A673 (cell line): Measurements from ENCODE around the gene HOXD9. TPM values are rescaled to one million over a fixed set of nuclear protein-coding genes. Genes with fewer than 3 reads are reported as not detected.

Experiments
- BruUV-seq: library from RNA; stranded (reverse); fragments of 400-500 nt; replicated peaks from 2 replicates; lab custom pipeline; 2021; lab: Mats Ljungman, UMichigan
- CTCF ChIA-PET: fragments of 300-600 bp; sonication (Branson Sonifier 250); formaldehyde crosslinking; loops from one replicate; lab custom pipeline; 2022; ENCODE audit warnings: antibody characterized with exemption; lab: Charles Lee
- POLR2A ChIA-PET: fragments of 300-600 bp; sonication (Branson Sonifier 250); formaldehyde crosslinking; loops from one replicate; lab custom pipeline; 2022; ENCODE audit warnings: antibody characterized with exemption; ENCODE audit not compliant: low non-redundant PET; lab: Charles Lee
- DNase-seq: peaks from one replicate; pipeline ENCODE4 v3.0.0-alpha.2; 2015; ENCODE audit warnings: low spot score
- H3K27ac ChIP-seq: fragments of 200-600 bp; sonication (generic); 2 replicates; pipeline ENCODE4 v1.5.1; 2016; ENCODE audit warnings: mixed run types, low read depth, mild to moderate bottlenecking, mixed read lengths, antibody characterized with exemption, low read length; ENCODE audit not compliant: poor library complexity, severe bottlenecking
- H3K27me3 ChIP-seq: fragments of 200-600 bp; sonication (generic); replicated peaks from 2 replicates; pipeline ENCODE4 v1.6.1; 2017; ENCODE audit warnings: mixed run types, low read depth, mild to moderate bottlenecking, mixed read lengths, antibody characterized with exemption, low read length; ENCODE audit not compliant: insufficient read depth, poor library complexity
- H3K36me3 ChIP-seq: fragments of 200-600 bp; sonication (generic); 2 replicates; pipeline ENCODE4 v1.6.1; 2016; ENCODE audit warnings: mixed run types, mild to moderate bottlenecking, mixed read lengths, antibody characterized with exemption, low read length; ENCODE audit not compliant: insufficient read depth, poor library complexity, severe bottlenecking
- H3K4me1 ChIP-seq: fragments of 200-600 bp; sonication (generic); 2 replicates; pipeline ENCODE4 v1.6.1; 2017; ENCODE audit warnings: mixed run types, mild to moderate bottlenecking, mixed read lengths, antibody characterized with exemption, low read length; ENCODE audit not compliant: insufficient read depth, poor library complexity, severe bottlenecking
- H3K4me3 ChIP-seq: fragments of 200-600 bp; sonication (generic); 2 replicates; pipeline ENCODE4 v1.5.1; 2016; ENCODE audit warnings: low read depth, mixed run types, mild to moderate bottlenecking, mixed read lengths, low read length; ENCODE audit not compliant: poor library complexity, severe bottlenecking
- H3K9me3 ChIP-seq: fragments of 200-600 bp; sonication (generic); 2 replicates; pipeline ENCODE4 v1.6.1; 2016; ENCODE audit warnings: mixed run types, low read depth, mild to moderate bottlenecking, mixed read lengths, antibody characterized with exemption, low read length; ENCODE audit not compliant: poor library complexity, severe bottlenecking
- EZH2 ChIP-seq: fragments of 200-600 bp; sonication (generic); IDR thresholded peaks from 2 replicates; pipeline ENCODE4 v1.6.1; 2017; ENCODE audit warnings: borderline replicate concordance, low read depth, mild to moderate bottlenecking, mixed read lengths, antibody characterized with exemption, low read length; ENCODE audit not compliant: poor library complexity, severe bottlenecking
- intact Hi-C: fragments of 100-400 bp; cut with micrococcal nuclease; formaldehyde crosslinking; loops from one replicate; pipeline ENCODE4 v1.10.0; 2022; ENCODE audit not compliant: unreplicated experiment
- total RNA-seq: library from RNA; stranded (reverse); gene quantifications from 2 replicates; pipeline ENCODE4 v1.2.3, GENCODE V29; 2021
- TF ChIP-seq, protein P1 (sequence below): fragments of 300-800, 200-600 bp; sonication (generic); conservative IDR thresholded peaks from 2 replicates; pipeline ENCODE4 v1.5.1; 2017; ENCODE audit warnings: low read depth, mild to moderate bottlenecking, antibody characterized with exemption, low read length, moderate library complexity, mixed read lengths

HOXD9 gene
- total RNA-seq, 1 experiment from 2014 or later: 63.0 TPM

DNA sequence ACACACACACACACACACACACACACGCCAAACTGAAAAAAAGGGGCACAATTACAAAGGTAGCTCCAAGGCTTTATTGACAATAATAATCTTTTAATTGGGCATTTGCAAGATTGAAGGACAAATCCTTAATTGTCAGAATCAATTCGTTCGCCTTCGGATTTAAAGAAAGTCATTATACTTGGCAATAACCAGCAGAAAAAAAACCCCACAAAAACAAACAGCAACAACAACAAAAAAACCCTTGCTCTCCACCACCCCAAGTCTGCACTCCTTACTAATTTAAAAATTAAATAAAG is 5.2 kb downstream of the HOXD9 start:
- H3K4me3 ChIP-seq: peak overlapping the region; percentile 62
- no peaks in the 10 kb centered on the region for H3K27me3 ChIP-seq
- peaks cover 38% of the 10 kb centered on the region for H3K4me1 ChIP-seq
- POLR2A ChIA-PET: interaction anchor here (0.6 kb wide), 1 partner anchor 16 kb away, joined by 4 read pairs; no protein-coding TSS in a partner anchor
- H3K9me3 ChIP-seq: no peaks in the 10 kb centered on the region
- intact Hi-C loops: loop anchor here (2.0 to 10.0 kb wide), 6 partner anchors 425 to 1627 kb away; no protein-coding TSS in a partner anchor
- peaks cover 23% of the 10 kb centered on the region for H3K36me3 ChIP-seq
- TF ChIP-seq EZH2: no peak
- TF ChIP-seq, protein P1, sequence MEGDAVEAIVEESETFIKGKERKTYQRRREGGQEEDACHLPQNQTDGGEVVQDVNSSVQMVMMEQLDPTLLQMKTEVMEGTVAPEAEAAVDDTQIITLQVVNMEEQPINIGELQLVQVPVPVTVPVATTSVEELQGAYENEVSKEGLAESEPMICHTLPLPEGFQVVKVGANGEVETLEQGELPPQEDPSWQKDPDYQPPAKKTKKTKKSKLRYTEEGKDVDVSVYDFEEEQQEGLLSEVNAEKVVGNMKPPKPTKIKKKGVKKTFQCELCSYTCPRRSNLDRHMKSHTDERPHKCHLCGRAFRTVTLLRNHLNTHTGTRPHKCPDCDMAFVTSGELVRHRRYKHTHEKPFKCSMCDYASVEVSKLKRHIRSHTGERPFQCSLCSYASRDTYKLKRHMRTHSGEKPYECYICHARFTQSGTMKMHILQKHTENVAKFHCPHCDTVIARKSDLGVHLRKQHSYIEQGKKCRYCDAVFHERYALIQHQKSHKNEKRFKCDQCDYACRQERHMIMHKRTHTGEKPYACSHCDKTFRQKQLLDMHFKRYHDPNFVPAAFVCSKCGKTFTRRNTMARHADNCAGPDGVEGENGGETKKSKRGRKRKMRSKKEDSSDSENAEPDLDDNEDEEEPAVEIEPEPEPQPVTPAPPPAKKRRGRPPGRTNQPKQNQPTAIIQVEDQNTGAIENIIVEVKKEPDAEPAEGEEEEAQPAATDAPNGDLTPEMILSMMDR: no peak
- peak; percentile 17 for DNase-seq
- CTCF ChIA-PET: interaction anchor here (0.8 to 2.5 kb wide), 7 partner anchors 13 to 526 kb away, joined by 3 to 24 read pairs (median 12); no protein-coding TSS in a partner anchor
- BruUV-seq: no TSS peak
- peak overlapping the region; percentile 98 for H3K27ac ChIP-seq

DNA sequence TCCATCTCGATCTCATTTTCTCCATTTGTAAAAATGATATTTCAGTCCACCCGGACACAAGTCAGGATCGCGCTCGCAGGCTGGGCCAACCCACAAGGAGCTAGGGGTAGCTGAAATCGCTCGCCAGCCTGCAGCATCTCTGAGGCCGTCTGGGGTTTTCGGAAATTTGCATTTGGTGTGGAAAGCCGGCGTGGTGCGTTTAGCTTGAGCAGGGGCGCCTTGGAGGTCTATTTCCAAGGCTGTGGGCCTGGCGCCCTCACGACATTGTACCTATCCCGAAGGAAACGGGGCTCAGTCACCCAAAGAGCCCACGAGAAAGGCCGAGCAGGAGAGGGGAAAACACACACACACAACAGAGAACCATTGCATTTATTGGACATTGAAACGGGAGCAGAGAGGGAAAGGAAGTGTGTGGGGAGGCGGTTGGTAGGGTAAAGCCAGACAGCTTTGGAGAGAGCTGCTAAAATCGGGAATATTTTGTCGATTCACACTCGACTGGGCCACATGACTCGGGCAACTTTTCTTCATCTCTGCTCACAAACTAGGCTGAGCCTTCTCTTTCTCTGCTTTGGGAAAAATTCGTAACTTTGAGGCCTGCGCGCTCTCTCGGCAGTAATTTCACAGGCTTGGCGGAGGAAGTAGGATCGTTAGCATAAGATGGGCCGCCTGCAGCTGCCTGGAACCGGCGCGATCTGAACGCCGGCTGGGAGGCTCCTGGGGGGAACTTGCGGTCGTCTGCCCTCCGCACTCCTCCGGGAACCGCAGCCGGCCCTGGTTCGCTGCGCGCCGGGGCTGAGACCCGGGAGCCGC is 5.9 kb downstream of the HOXD9 start:
- intact Hi-C loops: loop anchor here (2.0 to 10.0 kb wide), 5 partner anchors 424 to 1626 kb away; no protein-coding TSS in a partner anchor
- peak overlapping the region; percentile 98 for H3K27ac ChIP-seq
- peak; percentile 81 for DNase-seq
- peaks cover 20% of the 10 kb centered on the region for H3K36me3 ChIP-seq
- no peak for TF ChIP-seq EZH2
- TF ChIP-seq, protein P1: no peak
- peaks cover 45% of the 10 kb centered on the region for H3K4me1 ChIP-seq
- H3K4me3 ChIP-seq: peak overlapping the region; percentile 62
- ChIA-PET POLR2A (interaction anchor here (0.5 to 0.6 kb wide), 2 partner anchors 17 to 1016 kb away, joined by 4 to 6 read pairs; no protein-coding TSS in a partner anchor), CTCF (interaction anchor here (0.7 to 2.5 kb wide), 8 partner anchors 11 to 1020 kb away, joined by 3 to 24 read pairs (median 7); no protein-coding TSS in a partner anchor)
- no TSS peak for BruUV-seq
- H3K27me3 ChIP-seq: no peaks in the 10 kb centered on the region
- no peaks in the 10 kb centered on the region for H3K9me3 ChIP-seq

DNA sequence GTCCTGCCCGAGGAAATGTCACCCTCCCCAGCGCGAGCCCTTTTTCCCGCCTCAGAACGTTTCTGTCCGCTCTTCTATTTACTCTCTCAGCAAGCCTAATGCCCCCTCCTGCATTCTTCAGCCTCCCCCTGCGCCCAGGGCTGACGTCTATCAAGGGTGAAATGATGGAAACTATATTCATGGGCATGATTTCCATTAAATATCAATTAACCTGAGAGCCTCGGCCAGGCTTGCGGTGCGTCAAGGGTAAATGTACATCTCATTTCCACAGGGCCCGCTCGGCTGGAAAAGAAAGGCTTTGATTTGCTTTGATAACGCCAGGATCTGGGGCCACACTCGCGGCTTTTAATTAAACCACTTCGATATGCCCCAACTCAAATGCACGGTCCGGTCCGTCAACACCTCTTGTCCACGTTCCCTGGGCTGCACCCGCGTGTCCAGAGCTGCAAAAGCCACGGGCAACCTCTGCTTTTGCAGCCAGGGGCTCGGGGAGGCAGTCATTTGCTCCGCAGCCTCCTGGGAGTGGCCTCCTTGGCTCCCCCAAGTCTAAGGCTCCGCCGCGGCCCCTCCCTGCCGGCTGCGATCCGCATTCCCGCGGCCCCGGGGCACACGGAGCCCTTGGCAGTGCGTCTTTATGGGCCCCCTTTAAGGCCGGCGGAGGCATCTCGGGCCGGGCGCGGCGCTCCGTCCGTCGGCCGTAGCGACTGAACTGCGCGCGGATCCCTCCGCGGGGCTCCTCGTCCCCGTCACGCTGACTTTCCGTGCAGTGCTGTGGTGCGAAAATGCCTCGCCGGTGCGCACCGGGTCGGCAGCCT is 6.7 kb downstream of the HOXD9 start, which contains the start of gene HOXD8:
HOXD8 (plus strand) TSS at position 724 of the 815 bp plus-strand sequence. CDS start 662 bp downstream, outside the sequence.
- BruUV-seq: TSS peak; percentile 14
- H3K27ac ChIP-seq: peak within 1 kb of the TSS; percentile 98
- H3K27me3 ChIP-seq: no peaks in the 10 kb centered on the region
- peak; percentile 96 for DNase-seq
- H3K9me3 ChIP-seq: no peaks in the 10 kb centered on the region
- intact Hi-C loops: loop anchor here (2.0 to 10.0 kb wide), 5 partner anchors 423 to 1626 kb away; no protein-coding TSS in a partner anchor
- CTCF ChIA-PET: interaction anchor here (1.0 to 1.3 kb wide), 3 partner anchors 10 to 1019 kb away, joined by 6 to 7 read pairs (median 7); no protein-coding TSS in a partner anchor
- POLR2A ChIA-PET: no interaction called here
- H3K4me1 ChIP-seq: peaks cover 53% of the 10 kb centered on the region
- TF ChIP-seq, protein P1: no peak
- no peak for TF ChIP-seq EZH2
- H3K36me3 ChIP-seq: peaks cover 12% of the 10 kb centered on the region
- peak within 1 kb of the TSS; percentile 62 for H3K4me3 ChIP-seq
